Measurements from ENCODE around the gene COL25A1. TPM values are rescaled to one million over a fixed set of nuclear protein-coding genes. Genes with fewer than 3 reads are reported as not detected.

Gene COL25A1
- total RNA-seq, 1 experiment from 2014 or later, result 4.2 TPM

- H3K18ac ChIP-seq (ENCODE audit: insufficient read length, low read depth, low read length), result no peak overlapping the region
- Mint-ChIP-seq H3K36me3 (ENCODE audit: insufficient read depth in 1 of 3, low read depth in 3 of 3) (no peaks in the 10 kb centered on the region), H3K27me3 (ENCODE audit: low read depth) (no peaks in the 10 kb centered on the region; the same call in 1 of the 2 replicates), H3K4me3 (no peak overlapping the region), H3K27ac (no peak overlapping the region), H3K4me1 (no peaks in the 10 kb centered on the region), H3K9me3 (no peaks in the 10 kb centered on the region)
- no peaks in the 10 kb centered on the region for H3K9me3 ChIP-seq (ENCODE audit: control insufficient read depth, low read depth, low read length)
- no peak overlapping the region for H2BK15ac ChIP-seq (ENCODE audit: low read depth, low read length)
- no peak overlapping the region for H2AK5ac ChIP-seq (ENCODE audit: insufficient read length, low read length)
- H4K20me1 ChIP-seq (ENCODE audit: control insufficient read depth, insufficient read depth, insufficient read length), result no peaks in the 10 kb centered on the region
- H2AFZ ChIP-seq (ENCODE audit: low read length), result no peak overlapping the region
- H3K4me1 ChIP-seq (ENCODE audit: insufficient read depth, low read length), result no peaks in the 10 kb centered on the region
- H3K79me2 ChIP-seq (ENCODE audit: insufficient read depth, low read length), result no peaks in the 10 kb centered on the region
- H4K5ac ChIP-seq (ENCODE audit: insufficient read length, low read depth, low read length), result no peak overlapping the region
- no peaks in the 10 kb centered on the region for H3K23me2 ChIP-seq (ENCODE audit: insufficient read length, low read depth, low read length, poor library complexity, severe bottlenecking)
- H3K4ac ChIP-seq (ENCODE audit: low read depth, low read length), result no peak overlapping the region
- no peak overlapping the region for H3K9ac ChIP-seq (ENCODE audit: extremely low read depth, insufficient read length, low read length)
- H3T11ph ChIP-seq (ENCODE audit: low read length), result no peak overlapping the region
- no peaks in the 10 kb centered on the region for H3K27me3 ChIP-seq (ENCODE audit: insufficient read depth, low read length)
- WGBS (ENCODE audit: extremely low coverage, insufficient read length, low lambda C conversion rate), result no CpG with 5 or more reads among the region's 1 CpG
- no peak overlapping the region for H2BK5ac ChIP-seq (ENCODE audit: insufficient read length, low read length)
- H3K27ac ChIP-seq (ENCODE audit: insufficient read length, low read depth, low read length), result no peak overlapping the region
- no peak for DNase-seq
- TF ChIP-seq CTCF (conservative IDR thresholded peaks at IDR 0.05), result no peak
- no peak overlapping the region for H4K91ac ChIP-seq (ENCODE audit: insufficient read length, low read depth, low read length)
- H3K56ac ChIP-seq (ENCODE audit: insufficient read length, low read depth, low read length), result no peak overlapping the region
- H3K23ac ChIP-seq (ENCODE audit: insufficient read length, low read depth, low read length), result no peak overlapping the region
- H2BK20ac ChIP-seq (ENCODE audit: low read depth, low read length, poor library complexity, severe bottlenecking), result no peak overlapping the region
- H3K14ac ChIP-seq (ENCODE audit: insufficient read depth, low read length), result no peak overlapping the region
- H4K8ac ChIP-seq (replicated peaks; ENCODE audit: insufficient read length, low read depth, low read length), result no peak overlapping the region
- no peaks in the 10 kb centered on the region for H3K79me1 ChIP-seq (ENCODE audit: insufficient read depth, low read depth, low read length, poor library complexity, severe bottlenecking)
- no peak overlapping the region for H2BK120ac ChIP-seq (ENCODE audit: low read depth, low read length, poor library complexity, severe bottlenecking)
- H2BK12ac ChIP-seq (ENCODE audit: insufficient read length, low read depth, low read length), result no peak overlapping the region
- no peak overlapping the region for H3K4me2 ChIP-seq (ENCODE audit: insufficient read depth, insufficient read length, low read length)
These were observed 509.0 kb downstream of the COL25A1 start for GRCh38 chr4:108793415-108793814.
